Measurements from ENCODE around the gene UXS1. TPM values are rescaled to one million over a fixed set of nuclear protein-coding genes. Genes with fewer than 3 reads are reported as not detected.
A peak's percentile ranks its signal among the peaks of the same experiment; 100 is the strongest.
"Not testable (repeated sequence)": the region's sequence is repeated elsewhere in the genome, so short reads cannot be mapped to it uniquely, and the experiment has no call there.

Gene UXS1
- total RNA-seq = 60.7 and 62.1 TPM in 2 replicates
- long read RNA-seq, transcript UXS1-203 (15 exons, 1,839 nt) = major isoform, 188 of 316 reads
- long read RNA-seq, transcript UXS1-201 (15 exons, 2,099 nt) = minor isoform, 52 of 316 reads
- long read RNA-seq, partial matches to known transcripts = 13 of 316 reads
- long read RNA-seq, other reads (novel, unspliced or antisense) = 61 of 316 reads

DNA sequence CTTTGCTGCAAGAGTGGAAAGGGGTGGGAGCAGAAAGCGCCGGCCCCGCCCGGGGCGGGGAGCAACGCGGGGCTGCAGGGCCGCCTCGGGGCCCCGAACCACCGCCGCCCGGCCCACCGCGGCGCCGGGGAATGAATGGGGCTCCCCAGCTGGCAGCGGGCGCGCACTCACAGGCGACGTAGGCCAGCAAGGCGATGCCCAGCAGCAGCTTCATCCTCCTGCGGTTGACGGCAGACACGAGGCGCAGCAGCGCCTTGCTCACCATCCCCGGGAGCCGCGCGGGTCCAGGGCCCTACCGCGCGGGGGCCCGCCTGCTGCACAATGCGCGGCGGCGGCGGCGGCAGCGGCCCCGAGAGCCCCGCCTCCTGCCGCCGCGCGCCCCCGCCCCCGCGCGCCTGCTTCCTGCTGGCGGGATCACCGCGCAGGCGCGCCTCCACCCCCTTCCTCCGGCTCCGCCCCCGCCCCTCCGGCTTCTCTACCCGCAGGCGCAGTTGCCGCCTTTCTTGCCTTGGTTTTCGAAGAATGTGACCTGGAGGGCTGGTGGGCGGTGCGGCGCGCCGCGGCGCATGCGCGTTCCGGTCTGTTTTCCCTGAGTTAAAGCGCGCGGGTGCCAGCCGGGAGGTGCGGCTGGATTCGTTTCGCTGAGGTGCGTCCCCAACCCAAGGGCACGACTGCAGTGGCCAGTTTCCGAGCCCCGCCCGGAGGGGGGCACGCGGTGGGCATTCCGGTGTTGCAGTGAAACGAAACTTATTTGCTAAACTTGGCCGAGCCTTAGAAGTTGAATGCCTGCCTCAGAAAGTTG, at the start of gene UXS1:
Gene UXS1 (minus strand): TSS at position 325 of the 802 bp plus-strand sequence. CDS start 60 bp downstream, at position 265.
- Mint-ChIP-seq H3K4me3 (ENCODE audit: low read depth) (peak within 1 kb of the TSS; percentile 87), H3K36me3 (ENCODE audit: insufficient read depth) (no peaks in the 10 kb centered on the region), H3K4me1 (ENCODE audit: low read depth) (peaks cover 23% of the 10 kb centered on the region), H3K27me3 (no peaks in the 10 kb centered on the region), H3K27ac (peak within 1 kb of the TSS; percentile 91), H3K9me3 (ENCODE audit: low read depth) (no peaks in the 10 kb centered on the region)
- TF ChIP-seq, protein P1, sequence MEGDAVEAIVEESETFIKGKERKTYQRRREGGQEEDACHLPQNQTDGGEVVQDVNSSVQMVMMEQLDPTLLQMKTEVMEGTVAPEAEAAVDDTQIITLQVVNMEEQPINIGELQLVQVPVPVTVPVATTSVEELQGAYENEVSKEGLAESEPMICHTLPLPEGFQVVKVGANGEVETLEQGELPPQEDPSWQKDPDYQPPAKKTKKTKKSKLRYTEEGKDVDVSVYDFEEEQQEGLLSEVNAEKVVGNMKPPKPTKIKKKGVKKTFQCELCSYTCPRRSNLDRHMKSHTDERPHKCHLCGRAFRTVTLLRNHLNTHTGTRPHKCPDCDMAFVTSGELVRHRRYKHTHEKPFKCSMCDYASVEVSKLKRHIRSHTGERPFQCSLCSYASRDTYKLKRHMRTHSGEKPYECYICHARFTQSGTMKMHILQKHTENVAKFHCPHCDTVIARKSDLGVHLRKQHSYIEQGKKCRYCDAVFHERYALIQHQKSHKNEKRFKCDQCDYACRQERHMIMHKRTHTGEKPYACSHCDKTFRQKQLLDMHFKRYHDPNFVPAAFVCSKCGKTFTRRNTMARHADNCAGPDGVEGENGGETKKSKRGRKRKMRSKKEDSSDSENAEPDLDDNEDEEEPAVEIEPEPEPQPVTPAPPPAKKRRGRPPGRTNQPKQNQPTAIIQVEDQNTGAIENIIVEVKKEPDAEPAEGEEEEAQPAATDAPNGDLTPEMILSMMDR (IDR thresholded peaks at IDR 0.05; ENCODE audit: unreplicated experiment) = no peak
- DNase-seq (ENCODE audit: low spot score, unreplicated experiment) = peak; percentile 98

DNA sequence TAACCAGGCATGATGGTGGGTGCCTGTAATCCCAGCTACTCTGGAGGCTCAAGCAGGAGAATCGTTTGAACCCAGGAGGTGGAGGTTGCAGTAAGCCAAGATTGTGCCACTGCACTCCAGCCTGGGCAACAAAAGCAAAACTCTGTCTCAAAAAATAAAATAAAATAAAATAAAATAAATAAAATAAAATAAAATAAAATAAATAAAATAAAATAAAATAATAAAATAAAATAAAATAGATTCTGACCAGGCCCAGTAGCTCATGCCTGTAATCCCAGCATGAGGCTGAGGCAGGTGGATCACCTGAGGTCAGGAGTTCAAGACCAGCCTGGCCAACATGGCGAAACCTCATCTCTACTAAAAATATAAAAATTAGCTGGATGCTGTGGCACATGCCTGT, 45.4 kb upstream of the UXS1 start:
- H3K9me3 Mint-ChIP-seq (ENCODE audit: low read depth) = peaks cover 27% of the 10 kb centered on the region
- H3K27ac Mint-ChIP-seq; H3K4me1 Mint-ChIP-seq (ENCODE audit: low read depth); H3K36me3 Mint-ChIP-seq (ENCODE audit: insufficient read depth); H3K27me3 Mint-ChIP-seq; H3K4me3 Mint-ChIP-seq (ENCODE audit: low read depth); DNase-seq (ENCODE audit: low spot score, unreplicated experiment): not testable (repeated sequence)

DNA sequence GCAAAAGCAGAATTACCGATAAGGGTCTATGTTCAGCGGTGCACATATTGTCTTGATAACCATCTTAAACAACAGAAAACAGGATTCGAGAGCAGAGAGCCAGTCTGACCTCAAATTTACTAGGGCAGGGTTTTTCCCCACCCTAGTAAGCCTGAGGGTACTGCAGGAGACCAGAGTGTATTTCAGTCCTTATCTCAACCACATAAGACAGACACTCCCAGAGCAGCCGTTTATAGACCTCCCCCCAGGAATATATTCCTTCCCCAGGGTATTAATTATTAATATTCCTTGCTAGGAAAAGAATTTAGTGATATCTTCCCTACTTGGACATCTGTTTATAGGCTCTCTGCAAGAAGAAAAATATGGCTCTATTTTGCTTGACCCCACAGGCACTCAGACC, 41.3 kb upstream of the UXS1 start:
- not testable (repeated sequence) for H3K4me1 Mint-ChIP-seq (ENCODE audit: low read depth); H3K27me3 Mint-ChIP-seq; H3K4me3 Mint-ChIP-seq (ENCODE audit: low read depth); H3K36me3 Mint-ChIP-seq (ENCODE audit: insufficient read depth); DNase-seq (ENCODE audit: low spot score, unreplicated experiment); H3K27ac Mint-ChIP-seq
- peaks cover 41% of the 10 kb centered on the region for H3K9me3 Mint-ChIP-seq (ENCODE audit: low read depth)

DNA sequence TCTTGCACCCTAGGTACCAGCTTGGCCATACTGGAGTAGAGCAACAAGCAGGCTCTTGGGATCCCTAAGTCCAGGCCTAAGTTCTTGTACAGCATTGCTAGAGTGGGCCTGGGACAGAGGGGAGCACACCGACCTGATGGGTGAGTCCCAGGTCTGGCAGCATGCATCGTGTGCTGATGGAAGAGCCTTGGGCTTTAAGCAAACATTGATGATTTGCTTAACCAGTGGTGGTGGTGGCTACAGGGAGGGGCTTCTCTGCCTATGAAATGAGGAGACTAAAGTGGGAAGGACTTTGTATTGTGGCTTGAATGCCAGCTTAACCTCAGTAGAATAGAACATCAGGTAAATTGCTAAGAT, 39.2 kb upstream of the UXS1 start:
- no peak for DNase-seq (ENCODE audit: low spot score, unreplicated experiment)
- no peak overlapping the region for H3K4me3 Mint-ChIP-seq (ENCODE audit: low read depth)
- H3K4me1 Mint-ChIP-seq (ENCODE audit: low read depth) = no peaks in the 10 kb centered on the region
- TF ChIP-seq, protein P1 (IDR thresholded peaks at IDR 0.05; ENCODE audit: unreplicated experiment) = no peak
- H3K27ac Mint-ChIP-seq = peak overlapping the region; percentile 45
- peaks cover 41% of the 10 kb centered on the region for H3K9me3 Mint-ChIP-seq (ENCODE audit: low read depth)
- H3K36me3 Mint-ChIP-seq (ENCODE audit: insufficient read depth) = peaks cover 2% of the 10 kb centered on the region
- no peaks in the 10 kb centered on the region for H3K27me3 Mint-ChIP-seq

DNA sequence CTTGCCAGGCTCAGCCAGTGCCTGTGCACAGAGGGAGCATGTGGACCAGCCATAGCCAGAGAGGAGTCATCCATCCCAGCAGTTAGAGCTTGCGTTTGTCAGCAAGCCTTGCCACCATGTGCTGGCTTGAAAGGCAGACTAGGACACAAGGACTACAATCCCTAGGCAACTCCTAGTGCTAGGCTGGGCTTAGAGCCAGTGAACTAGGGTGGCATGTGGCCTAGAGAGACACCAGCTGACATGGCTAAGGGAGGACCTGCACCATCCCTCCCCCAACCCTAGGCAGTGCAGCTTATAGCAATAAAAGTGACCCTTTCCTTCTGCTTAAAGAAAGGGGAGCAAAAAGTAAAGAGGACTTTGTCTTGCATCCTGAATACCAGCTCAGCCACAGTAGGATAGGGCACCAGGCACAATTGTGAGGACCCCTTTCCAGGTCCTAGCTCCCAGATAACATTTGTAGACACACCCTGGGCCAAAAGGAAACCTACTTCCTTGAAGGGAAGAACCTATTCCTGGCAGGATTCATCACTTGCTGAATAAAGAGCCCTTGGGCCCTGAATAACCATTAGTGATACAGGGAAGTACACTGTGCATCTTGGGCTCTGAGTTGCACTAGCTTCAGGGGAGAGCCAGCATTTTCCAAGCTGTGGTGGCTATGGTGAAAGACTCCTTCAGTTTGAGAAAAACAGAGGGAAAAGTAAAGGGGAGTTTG, 38.7 kb upstream of the UXS1 start:
- DNase-seq (ENCODE audit: low spot score, unreplicated experiment) = no peak
- TF ChIP-seq, protein P1 (IDR thresholded peaks at IDR 0.05; ENCODE audit: unreplicated experiment) = no peak
- Mint-ChIP-seq H3K36me3 (ENCODE audit: insufficient read depth) (peaks cover 2% of the 10 kb centered on the region), H3K4me1 (ENCODE audit: low read depth) (no peaks in the 10 kb centered on the region), H3K4me3 (ENCODE audit: low read depth) (no peak overlapping the region), H3K27me3 (no peaks in the 10 kb centered on the region), H3K27ac (no peak overlapping the region), H3K9me3 (ENCODE audit: low read depth) (peaks cover 41% of the 10 kb centered on the region)

DNA sequence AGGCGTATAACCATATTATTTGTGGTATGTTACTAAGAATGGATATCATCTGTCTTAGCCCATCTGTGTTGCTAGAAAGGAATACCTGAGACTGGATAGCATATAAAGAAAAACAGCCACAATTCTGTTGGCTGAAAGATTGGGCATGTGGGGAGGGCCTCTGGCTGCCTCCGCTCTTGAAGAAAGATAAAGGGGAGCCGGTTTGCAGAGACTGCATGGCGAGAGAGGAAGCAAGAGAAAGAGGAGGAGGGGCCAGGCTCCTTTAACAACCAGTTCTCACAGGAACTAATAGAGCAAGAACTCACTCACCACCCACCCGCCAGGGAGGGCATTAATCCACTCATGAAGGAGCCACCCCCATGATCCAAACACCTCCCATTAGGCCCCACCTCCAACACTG, 29.2 kb upstream of the UXS1 start:
- DNase-seq (ENCODE audit: low spot score, unreplicated experiment) = no peak
- TF ChIP-seq, protein P1 (IDR thresholded peaks at IDR 0.05; ENCODE audit: unreplicated experiment) = no peak
- Mint-ChIP-seq H3K9me3 (ENCODE audit: low read depth) (no peaks in the 10 kb centered on the region), H3K27ac (no peak overlapping the region), H3K4me1 (ENCODE audit: low read depth) (no peaks in the 10 kb centered on the region), H3K27me3 (no peaks in the 10 kb centered on the region), H3K4me3 (ENCODE audit: low read depth) (no peak overlapping the region), H3K36me3 (ENCODE audit: insufficient read depth) (no peaks in the 10 kb centered on the region)

DNA sequence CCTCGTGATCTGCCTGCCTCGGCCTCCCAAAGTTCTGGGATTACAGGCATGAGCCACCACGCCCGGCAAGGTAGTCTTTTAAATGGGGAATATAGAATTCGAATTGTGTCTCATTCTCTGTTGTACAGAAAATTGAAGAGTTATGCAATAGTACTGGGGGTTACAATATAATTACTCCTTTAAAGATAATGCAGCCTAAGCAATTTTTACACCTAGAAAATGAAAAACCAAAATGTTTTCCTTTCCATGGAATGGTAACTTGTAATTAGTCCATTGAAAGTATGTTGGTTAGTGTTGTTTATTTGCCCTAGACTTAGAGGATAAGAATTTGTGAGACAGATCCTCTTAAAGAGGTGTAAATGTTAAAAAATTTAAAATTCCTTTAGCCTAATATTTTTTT, 28.0 kb upstream of the UXS1 start:
- not testable (repeated sequence) for H3K36me3 Mint-ChIP-seq (ENCODE audit: insufficient read depth); DNase-seq (ENCODE audit: low spot score, unreplicated experiment); H3K27me3 Mint-ChIP-seq; H3K9me3 Mint-ChIP-seq (ENCODE audit: low read depth); H3K4me1 Mint-ChIP-seq (ENCODE audit: low read depth); H3K4me3 Mint-ChIP-seq (ENCODE audit: low read depth); H3K27ac Mint-ChIP-seq

Data from progenitor cell of endocrine pancreas (in vitro differentiated cells).